Liver (tissue), 3 donors: ENCODE measurements around the gene TBC1D7.

Experiments used
- NR2F2 ChIP-seq: IDR thresholded peaks from 2 replicates; pipeline ENCODE4 v1.6.1; 2016; ENCODE audit warnings: antibody characterized with exemption
- RAD21 ChIP-seq, 2 donors: IDR thresholded peaks; 2 replicates each; pipeline ENCODE4 v1.6.1; 2016; ENCODE audit warnings: antibody characterized with exemption in 2 of 2, mild to moderate bottlenecking in 2 of 2
- TAF1 ChIP-seq: conservative IDR thresholded peaks from 2 replicates; pipeline ENCODE4 v1.6.1; 2016; ENCODE audit warnings: antibody characterized with exemption, mild to moderate bottlenecking
- TF ChIP-seq, protein P1 (sequence below): fragments of 150-350 bp; IDR thresholded peaks from 2 replicates; pipeline ENCODE4 v1.5.1; 2017; ENCODE audit warnings: improper control_type of control experiment, low read depth, low read length; ENCODE audit not compliant: missing input control
- TF ChIP-seq, protein P2 (sequence below): IDR thresholded peaks from 2 replicates; pipeline ENCODE4 v1.6.1; 2016; ENCODE audit warnings: antibody characterized with exemption, mild to moderate bottlenecking
- donor health status: healthy.
- donor health status: healthy.

DNA sequence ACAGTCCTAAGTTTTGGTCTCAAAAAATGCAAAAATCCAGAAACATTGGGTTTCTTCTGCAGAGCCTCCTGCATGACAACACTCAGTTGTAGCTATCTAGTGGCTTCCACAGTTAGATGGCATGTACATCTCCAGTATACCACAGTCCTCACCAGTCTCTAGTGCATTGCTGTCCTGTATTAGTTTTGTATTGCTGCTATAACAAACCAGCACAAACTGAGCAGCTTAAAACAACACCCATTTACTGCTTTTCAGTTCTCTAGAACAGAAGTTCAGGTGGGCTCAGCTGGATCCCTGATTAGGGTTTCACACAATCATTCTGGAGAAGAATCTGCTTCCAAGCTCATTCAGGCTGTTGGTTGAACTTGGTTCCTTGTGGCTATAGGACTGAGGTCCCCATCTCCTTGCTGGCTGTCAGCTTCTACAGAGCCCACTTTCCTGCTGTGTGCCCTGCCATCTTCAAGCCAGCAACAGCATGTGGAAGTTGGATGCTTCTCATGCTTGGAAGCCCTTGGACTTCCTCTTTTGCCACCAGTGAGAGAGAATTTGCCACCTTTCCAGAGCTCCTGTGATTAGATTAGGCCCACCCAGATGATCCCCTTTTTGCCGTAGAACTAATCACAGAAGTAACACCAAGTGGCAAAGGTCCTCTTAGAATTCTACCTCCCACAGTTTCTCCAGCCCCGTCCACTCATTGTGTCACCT is 48.9 kb upstream of the TBC1D7 start:
- TF ChIP-seq, protein P1, sequence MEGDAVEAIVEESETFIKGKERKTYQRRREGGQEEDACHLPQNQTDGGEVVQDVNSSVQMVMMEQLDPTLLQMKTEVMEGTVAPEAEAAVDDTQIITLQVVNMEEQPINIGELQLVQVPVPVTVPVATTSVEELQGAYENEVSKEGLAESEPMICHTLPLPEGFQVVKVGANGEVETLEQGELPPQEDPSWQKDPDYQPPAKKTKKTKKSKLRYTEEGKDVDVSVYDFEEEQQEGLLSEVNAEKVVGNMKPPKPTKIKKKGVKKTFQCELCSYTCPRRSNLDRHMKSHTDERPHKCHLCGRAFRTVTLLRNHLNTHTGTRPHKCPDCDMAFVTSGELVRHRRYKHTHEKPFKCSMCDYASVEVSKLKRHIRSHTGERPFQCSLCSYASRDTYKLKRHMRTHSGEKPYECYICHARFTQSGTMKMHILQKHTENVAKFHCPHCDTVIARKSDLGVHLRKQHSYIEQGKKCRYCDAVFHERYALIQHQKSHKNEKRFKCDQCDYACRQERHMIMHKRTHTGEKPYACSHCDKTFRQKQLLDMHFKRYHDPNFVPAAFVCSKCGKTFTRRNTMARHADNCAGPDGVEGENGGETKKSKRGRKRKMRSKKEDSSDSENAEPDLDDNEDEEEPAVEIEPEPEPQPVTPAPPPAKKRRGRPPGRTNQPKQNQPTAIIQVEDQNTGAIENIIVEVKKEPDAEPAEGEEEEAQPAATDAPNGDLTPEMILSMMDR = no peak
- TF ChIP-seq TAF1 (no peak), RAD21 (IDR thresholded peaks at IDR 0.05) (no peak), NR2F2 (no peak)
- TF ChIP-seq, protein P2, sequence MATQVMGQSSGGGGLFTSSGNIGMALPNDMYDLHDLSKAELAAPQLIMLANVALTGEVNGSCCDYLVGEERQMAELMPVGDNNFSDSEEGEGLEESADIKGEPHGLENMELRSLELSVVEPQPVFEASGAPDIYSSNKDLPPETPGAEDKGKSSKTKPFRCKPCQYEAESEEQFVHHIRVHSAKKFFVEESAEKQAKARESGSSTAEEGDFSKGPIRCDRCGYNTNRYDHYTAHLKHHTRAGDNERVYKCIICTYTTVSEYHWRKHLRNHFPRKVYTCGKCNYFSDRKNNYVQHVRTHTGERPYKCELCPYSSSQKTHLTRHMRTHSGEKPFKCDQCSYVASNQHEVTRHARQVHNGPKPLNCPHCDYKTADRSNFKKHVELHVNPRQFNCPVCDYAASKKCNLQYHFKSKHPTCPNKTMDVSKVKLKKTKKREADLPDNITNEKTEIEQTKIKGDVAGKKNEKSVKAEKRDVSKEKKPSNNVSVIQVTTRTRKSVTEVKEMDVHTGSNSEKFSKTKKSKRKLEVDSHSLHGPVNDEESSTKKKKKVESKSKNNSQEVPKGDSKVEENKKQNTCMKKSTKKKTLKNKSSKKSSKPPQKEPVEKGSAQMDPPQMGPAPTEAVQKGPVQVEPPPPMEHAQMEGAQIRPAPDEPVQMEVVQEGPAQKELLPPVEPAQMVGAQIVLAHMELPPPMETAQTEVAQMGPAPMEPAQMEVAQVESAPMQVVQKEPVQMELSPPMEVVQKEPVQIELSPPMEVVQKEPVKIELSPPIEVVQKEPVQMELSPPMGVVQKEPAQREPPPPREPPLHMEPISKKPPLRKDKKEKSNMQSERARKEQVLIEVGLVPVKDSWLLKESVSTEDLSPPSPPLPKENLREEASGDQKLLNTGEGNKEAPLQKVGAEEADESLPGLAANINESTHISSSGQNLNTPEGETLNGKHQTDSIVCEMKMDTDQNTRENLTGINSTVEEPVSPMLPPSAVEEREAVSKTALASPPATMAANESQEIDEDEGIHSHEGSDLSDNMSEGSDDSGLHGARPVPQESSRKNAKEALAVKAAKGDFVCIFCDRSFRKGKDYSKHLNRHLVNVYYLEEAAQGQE = no peak
